GM10266 (cell line): ENCODE data around the gene ARHGEF38.
"Not testable (repeated sequence)": the region's sequence is repeated elsewhere in the genome, so short reads cannot be mapped to it uniquely, and the experiment has no call there.

ENCODE experiments used
- DNase-seq: peaks from one replicate; pipeline ENCODE4 v3.0.0; 2012; ENCODE audit errors: extremely low spot score
- CTCF ChIP-seq: IDR thresholded peaks from 2 replicates; pipeline ENCODE4 v1.5.1; 2012; ENCODE audit warnings: mild to moderate bottlenecking, low read depth; ENCODE audit not compliant: control insufficient read depth, insufficient read depth; ENCODE audit errors: missing control alignments

ARHGEF38 gene

DNA sequence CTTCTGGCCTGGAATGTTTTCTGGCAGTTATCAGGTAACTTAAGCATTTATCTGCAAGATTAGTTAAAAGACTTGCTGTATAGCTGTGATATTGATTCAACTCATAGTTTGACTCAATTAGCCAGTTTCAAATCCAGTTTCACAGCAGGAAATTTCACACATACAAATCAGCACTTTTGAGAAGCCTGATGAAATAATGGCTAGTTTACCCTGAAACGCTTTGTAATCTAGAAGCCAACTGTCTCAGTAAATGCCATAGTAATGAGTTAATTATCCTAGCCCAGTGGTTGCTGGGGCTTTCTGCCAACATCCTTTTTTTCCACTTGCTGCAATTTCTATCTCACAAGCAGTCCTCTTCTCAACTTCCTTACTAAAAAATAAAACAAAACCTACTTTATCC, 53.1 kb downstream of the ARHGEF38 start:
- TF ChIP-seq CTCF: no peak
- no peak for DNase-seq

DNA sequence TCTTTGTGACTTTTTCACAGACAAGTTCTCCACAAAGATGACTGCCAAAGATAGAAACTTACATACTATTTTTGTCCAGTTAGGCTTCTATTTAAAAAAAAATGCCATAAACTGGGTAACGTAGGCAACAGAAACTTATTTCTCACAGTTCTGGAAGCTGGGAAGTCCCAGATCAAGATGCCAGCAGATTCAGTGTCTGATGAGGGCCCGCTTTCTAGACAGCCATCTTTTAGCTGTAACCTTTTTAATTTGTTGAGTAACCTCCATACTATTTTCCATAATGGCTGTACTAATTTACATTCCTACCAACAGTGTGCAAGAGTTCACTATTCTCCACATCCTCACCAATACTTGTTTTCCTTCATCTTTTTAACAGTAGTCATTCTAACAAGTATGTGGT, 55.5 kb downstream of the ARHGEF38 start:
- no peak for DNase-seq
- TF ChIP-seq CTCF: no peak

GRCh38 chr4:105609819-105610218, 57.4 kb downstream of the ARHGEF38 start:
- DNase-seq: not testable (repeated sequence)

- no peak for TF ChIP-seq CTCF
- no peak for DNase-seq
Observed at GRCh38 chr4:105613306-105613705, 60.9 kb downstream of the ARHGEF38 start.

DNA sequence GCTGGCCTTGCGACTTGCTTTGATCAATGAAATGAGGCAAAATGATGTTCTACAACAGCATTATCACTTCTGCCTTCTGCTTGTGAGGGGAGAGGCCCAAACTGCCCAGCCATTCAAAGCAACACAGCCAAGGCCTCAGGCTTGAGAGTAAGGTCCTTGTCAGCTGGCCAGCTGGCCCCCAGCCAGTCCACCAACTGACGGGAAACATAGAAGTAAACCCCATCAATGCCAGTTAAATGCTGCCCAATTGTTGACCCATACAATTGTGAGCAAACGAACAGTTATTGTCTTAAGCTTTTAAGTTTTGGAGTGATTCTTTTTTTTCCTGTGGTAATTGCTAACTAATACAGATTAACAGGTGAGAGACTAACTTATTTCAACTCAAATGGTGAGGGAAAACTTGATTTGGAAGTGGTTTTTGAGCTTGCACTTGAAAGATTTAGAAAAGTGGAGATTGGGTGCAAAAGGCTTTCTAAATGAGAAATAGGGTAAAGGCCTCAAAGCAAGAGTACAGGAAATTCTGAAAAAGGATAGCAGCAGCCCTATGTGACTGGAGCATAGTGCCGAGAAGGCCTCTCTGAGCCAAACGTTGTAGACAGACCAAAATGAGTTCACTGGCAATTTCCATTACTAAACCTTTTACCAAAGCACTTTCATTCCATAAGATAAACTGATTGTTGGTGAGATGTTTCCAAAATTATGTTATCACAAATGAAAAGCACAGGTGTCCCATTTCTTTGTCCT, 66.9 kb downstream of the ARHGEF38 start:
- no peak for TF ChIP-seq CTCF
- DNase-seq: no peak

GRCh38 chr4:105620640-105621323, 68.4 kb downstream of the ARHGEF38 start:
- no peak for DNase-seq
- no peak for TF ChIP-seq CTCF

DNA sequence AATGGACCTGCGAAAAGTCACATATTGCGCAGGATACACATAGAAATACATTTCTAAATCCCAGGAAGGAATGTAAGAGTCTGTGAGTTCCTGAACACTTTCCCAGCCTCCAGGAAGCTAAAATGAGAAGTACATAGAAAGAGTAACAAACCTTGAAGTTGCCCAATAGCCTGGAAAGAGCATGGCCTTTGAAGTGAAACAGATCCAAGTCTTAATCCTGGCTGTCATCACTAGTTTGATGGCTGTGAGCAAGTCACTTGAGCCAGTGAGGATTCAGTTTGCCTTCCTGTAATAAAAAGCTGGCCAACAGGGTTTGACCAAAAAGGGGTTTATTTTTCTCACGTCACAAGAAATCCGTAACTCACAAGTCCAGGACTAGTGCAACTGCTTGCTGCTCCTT, 69.8 kb downstream of the ARHGEF38 start:
- no peak for DNase-seq

More for the DNA sequence above, 69.8 kb downstream of the ARHGEF38 start:
- no peak for TF ChIP-seq CTCF
